SU-DHL-6 (cell line): ENCODE measurements around the gene TMEM119.

ENCODE experiments used
- H2AFZ ChIP-seq: fragments of 200-600 bp; sonication (generic); 2 replicates; pipeline ENCODE4 v1.6.1; 2014; ENCODE audit warnings: low read depth, mild to moderate bottlenecking, moderate library complexity, mixed read lengths, antibody characterized with exemption, low read length; ENCODE audit not compliant: severe bottlenecking
- H3F3A ChIP-seq: fragments of 200-600 bp; shearing (Covaris generic); 2 replicates; pipeline ENCODE4 v1.6.0; 2016; ENCODE audit warnings: antibody characterized with exemption, mild to moderate bottlenecking; ENCODE audit not compliant: insufficient read depth
- H3K27ac ChIP-seq: fragments of 200-600 bp; sonication (generic); 2 replicates; pipeline ENCODE4 v1.5.1; 2016; ENCODE audit warnings: low read depth, mild to moderate bottlenecking, low read length, moderate library complexity, mixed read lengths
- H3K27me3 ChIP-seq: fragments of 200-600 bp; sonication (generic), shearing (Covaris generic); 2 replicates; pipeline ENCODE4 v1.6.0; 2014; ENCODE audit warnings: mild to moderate bottlenecking, low read length
- H3K36me3 ChIP-seq: fragments of 200-600 bp; sonication (generic); 2 replicates; pipeline ENCODE4 v1.6.1; 2014; ENCODE audit warnings: mild to moderate bottlenecking, low read length, mixed read lengths
- H3K4me2 ChIP-seq: fragments of 300-600, 200-600 bp; shearing (Covaris generic), sonication (generic); 2 replicates; pipeline ENCODE4 v1.6.0; 2014; ENCODE audit warnings: low read length, low read depth, mild to moderate bottlenecking; ENCODE audit not compliant: poor library complexity, severe bottlenecking
- H3K4me3 ChIP-seq: fragments of 200-600 bp; sonication (generic); 2 replicates; pipeline ENCODE4 v1.5.1; 2014; ENCODE audit warnings: antibody characterized with exemption, low read length, mild to moderate bottlenecking, mixed read lengths; ENCODE audit not compliant: insufficient read depth, poor library complexity, severe bottlenecking
- H3K79me2 ChIP-seq: fragments of 200-600 bp; sonication (generic); 2 replicates; pipeline ENCODE4 v1.6.1; 2014; ENCODE audit warnings: mild to moderate bottlenecking, low read length, moderate library complexity; ENCODE audit not compliant: insufficient read depth
- H3K9ac ChIP-seq: fragments of 200-600 bp; sonication (generic); 2 replicates; pipeline ENCODE4 v1.7.0; 2014; ENCODE audit warnings: mild to moderate bottlenecking, low read length
- H3K9me2 ChIP-seq: fragments of 200-600 bp; sonication (generic); replicated peaks from 2 replicates; pipeline ENCODE4 v1.6.1; 2014; ENCODE audit warnings: low read length; ENCODE audit not compliant: insufficient read depth
- H3K9me3 ChIP-seq: fragments of 200-600 bp; sonication (generic); 2 replicates; pipeline ENCODE4 v1.6.1; 2014; ENCODE audit warnings: low read length, mixed read lengths; ENCODE audit not compliant: insufficient read depth
- H4K20me1 ChIP-seq: fragments of 200-600 bp; sonication (generic); 2 replicates; pipeline ENCODE4 v1.6.1; 2014; ENCODE audit warnings: low read depth, mild to moderate bottlenecking, antibody characterized with exemption, low read length, moderate library complexity, mixed read lengths
- CTCF ChIP-seq: fragments of 200-600 bp; sonication (generic); IDR thresholded peaks from one replicate; pipeline ENCODE4 v1.5.1; 2017; ENCODE audit warnings: antibody characterized with exemption, mild to moderate bottlenecking, low read length, moderate library complexity; ENCODE audit not compliant: insufficient read depth, poor library complexity, severe bottlenecking
- EZH2phosphoT487 ChIP-seq: fragments of 200-600 bp; sonication (generic), shearing (Covaris generic); conservative IDR thresholded peaks from 2 replicates; pipeline ENCODE4 v1.6.1; 2018; ENCODE audit warnings: mild to moderate bottlenecking, antibody characterized with exemption, low read length, moderate library complexity, mixed read lengths

Gene TMEM119

GRCh38 chr12:108630481-108631207 is 32.8 kb upstream of the TMEM119 start:
- H3F3A ChIP-seq = peaks cover 30% of the 10 kb centered on the region
- TF ChIP-seq CTCF (no peak), EZH2phosphoT487 (no peak)

DNA sequence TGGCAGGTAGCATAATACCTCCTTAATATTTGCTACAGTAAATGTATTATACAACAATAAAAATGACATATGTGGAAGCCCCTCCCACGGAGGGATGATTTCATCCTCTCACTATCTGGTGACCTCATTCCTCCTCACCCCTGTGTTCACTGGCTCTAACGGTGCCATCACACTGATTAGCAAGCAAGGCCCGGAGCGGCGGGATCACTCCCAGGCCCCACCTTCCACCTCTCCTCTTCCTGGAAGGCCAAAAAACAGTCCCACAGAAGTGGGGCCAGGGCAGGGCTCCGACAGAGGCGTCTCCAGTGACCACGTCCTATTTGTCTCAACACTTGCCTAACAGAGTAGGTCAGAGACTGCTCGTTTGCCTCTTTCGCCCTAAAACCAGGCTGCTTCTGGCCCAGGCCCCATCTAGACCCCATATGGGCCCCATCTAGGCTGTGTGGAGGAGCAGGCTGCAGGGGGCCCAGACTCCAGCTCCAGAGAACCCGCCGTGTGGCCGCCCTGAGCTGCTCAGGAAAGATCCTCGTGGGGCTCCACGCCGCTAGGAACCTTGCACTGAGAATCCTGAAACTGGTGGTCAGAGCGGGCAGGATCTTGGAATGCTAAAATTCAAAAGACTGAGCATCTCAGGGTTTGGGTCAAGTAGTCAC is 32.1 kb upstream of the TMEM119 start:
- H3F3A ChIP-seq = peaks cover 23% of the 10 kb centered on the region
- no peak overlapping the region for H3K27ac ChIP-seq
- H3K9me2 ChIP-seq = no peaks in the 10 kb centered on the region
- H3K4me3 ChIP-seq = no peak overlapping the region
- no peak overlapping the region for H3K9ac ChIP-seq
- TF ChIP-seq EZH2phosphoT487 = no peak
- no peak for TF ChIP-seq CTCF
- no peaks in the 10 kb centered on the region for H3K79me2 ChIP-seq
- H3K36me3 ChIP-seq = no peaks in the 10 kb centered on the region
- H4K20me1 ChIP-seq = no peaks in the 10 kb centered on the region
- no peak overlapping the region for H2AFZ ChIP-seq
- no peak overlapping the region for H3K4me2 ChIP-seq
- H3K27me3 ChIP-seq = no peaks in the 10 kb centered on the region
- H3K9me3 ChIP-seq = no peaks in the 10 kb centered on the region

More at GRCh38 chr12:108630481-108631207, 32.8 kb upstream of the TMEM119 start:
- no peak overlapping the region for H3K4me3 ChIP-seq
- no peaks in the 10 kb centered on the region for H3K27me3 ChIP-seq
- H2AFZ ChIP-seq = no peak overlapping the region
- no peak overlapping the region for H3K4me2 ChIP-seq
- H3K36me3 ChIP-seq = no peaks in the 10 kb centered on the region
- no peaks in the 10 kb centered on the region for H3K9me2 ChIP-seq
- no peaks in the 10 kb centered on the region for H4K20me1 ChIP-seq
- H3K9me3 ChIP-seq = no peaks in the 10 kb centered on the region
- no peak overlapping the region for H3K9ac ChIP-seq
- H3K27ac ChIP-seq = no peak overlapping the region
- no peaks in the 10 kb centered on the region for H3K79me2 ChIP-seq

- Histone ChIP-seq H3K9me2 (no peaks in the 10 kb centered on the region), H3K27me3 (no peaks in the 10 kb centered on the region), H3K9me3 (no peaks in the 10 kb centered on the region), H4K20me1 (no peaks in the 10 kb centered on the region), H3K4me2 (no peak overlapping the region), H2AFZ (no peak overlapping the region), H3F3A (peaks cover 15% of the 10 kb centered on the region), H3K79me2 (no peaks in the 10 kb centered on the region), H3K4me3 (no peak overlapping the region), H3K27ac (no peak overlapping the region), H3K36me3 (no peaks in the 10 kb centered on the region), H3K9ac (no peak overlapping the region)
- TF ChIP-seq CTCF = no peak
- no peak for TF ChIP-seq EZH2phosphoT487
Observed at GRCh38 chr12:108629151-108629550, 31.3 kb upstream of the TMEM119 start.
